Upper lobe of right lung (tissue), 1 donor: ENCODE measurements around the gene TFAM. TPM values are rescaled to one million over a fixed set of nuclear protein-coding genes. Genes with fewer than 3 reads are reported as not detected.

ENCODE experiments used
- ATAC-seq: fragments of 200-7000 bp; cut with Tn5 transposase; one replicate; pipeline ENCODE4 v1.9.1; 2020; ENCODE audit warnings: mild to moderate bottlenecking, moderate library complexity
- DNase-seq: peaks from one replicate; pipeline ENCODE4 v3.0.0-alpha.2; 2020
- H3K27ac ChIP-seq: fragments of 200-600 bp; one replicate; pipeline ENCODE4 v1.8.0; 2022
- H3K27me3 ChIP-seq: fragments of 200-600 bp; one replicate; pipeline ENCODE4 v1.8.0; 2022; ENCODE audit warnings: mild to moderate bottlenecking
- H3K36me3 ChIP-seq: fragments of 200-600 bp; one replicate; pipeline ENCODE4 v1.8.0; 2022
- H3K4me1 ChIP-seq: fragments of 200-600 bp; one replicate; pipeline ENCODE4 v1.8.0; 2022
- H3K4me3 ChIP-seq: fragments of 200-600 bp; one replicate; pipeline ENCODE4 v1.8.0; 2022; ENCODE audit warnings: mild to moderate bottlenecking
- H3K9me3 ChIP-seq: fragments of 200-600 bp; one replicate; pipeline ENCODE4 v1.8.0; 2022
- intact Hi-C: fragments of 100-400 bp; cut with DNase I; formaldehyde crosslinking; loops from one replicate; pipeline ENCODE4 v1.11.0; 2022
- total RNA-seq: library from RNA; stranded (reverse); fragmentation: NEBNext Ultra II Directional; extraction: Animal tissue kit (Norgen Biotek cat#: 25700); gene quantifications from one replicate; pipeline ENCODE4 v1.2.1, GENCODE V29; 2021
- TF ChIP-seq, protein P1 (sequence below): fragments of 200-600 bp; IDR thresholded peaks from one replicate; pipeline ENCODE4 v1.8.0; 2022; ENCODE audit warnings: antibody characterized with exemption
- donor health status: DM: no; HTN: yes; CAD: no; lungs with severe emphysema.

The TFAM gene
- total RNA-seq, 1 donor from 2014 or later: 28.3 TPM

DNA sequence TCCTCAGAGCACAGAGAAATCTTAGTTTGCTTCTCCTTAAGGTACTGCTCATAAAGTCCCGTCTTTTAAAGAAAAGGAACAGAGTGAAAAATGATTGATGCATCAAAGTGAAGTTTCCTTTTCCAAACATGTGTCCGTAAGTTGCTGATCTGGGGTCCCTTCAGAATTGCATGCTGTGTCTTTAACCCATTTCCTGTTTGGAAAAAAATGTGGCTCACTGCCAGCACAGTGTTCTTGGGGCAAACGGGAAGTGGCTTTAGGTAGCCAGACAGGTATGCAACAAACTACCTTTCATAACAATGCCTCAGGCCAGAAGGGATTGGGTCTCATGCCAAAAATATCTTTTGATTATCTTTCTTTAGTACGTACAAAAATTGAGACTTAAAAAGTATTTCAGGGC, 50.9 kb downstream of the TFAM start:
- H3K4me3 ChIP-seq: no peak overlapping the region
- H3K9me3 ChIP-seq: no peaks in the 10 kb centered on the region
- no peak overlapping the region for H3K27ac ChIP-seq
- TF ChIP-seq, protein P1, sequence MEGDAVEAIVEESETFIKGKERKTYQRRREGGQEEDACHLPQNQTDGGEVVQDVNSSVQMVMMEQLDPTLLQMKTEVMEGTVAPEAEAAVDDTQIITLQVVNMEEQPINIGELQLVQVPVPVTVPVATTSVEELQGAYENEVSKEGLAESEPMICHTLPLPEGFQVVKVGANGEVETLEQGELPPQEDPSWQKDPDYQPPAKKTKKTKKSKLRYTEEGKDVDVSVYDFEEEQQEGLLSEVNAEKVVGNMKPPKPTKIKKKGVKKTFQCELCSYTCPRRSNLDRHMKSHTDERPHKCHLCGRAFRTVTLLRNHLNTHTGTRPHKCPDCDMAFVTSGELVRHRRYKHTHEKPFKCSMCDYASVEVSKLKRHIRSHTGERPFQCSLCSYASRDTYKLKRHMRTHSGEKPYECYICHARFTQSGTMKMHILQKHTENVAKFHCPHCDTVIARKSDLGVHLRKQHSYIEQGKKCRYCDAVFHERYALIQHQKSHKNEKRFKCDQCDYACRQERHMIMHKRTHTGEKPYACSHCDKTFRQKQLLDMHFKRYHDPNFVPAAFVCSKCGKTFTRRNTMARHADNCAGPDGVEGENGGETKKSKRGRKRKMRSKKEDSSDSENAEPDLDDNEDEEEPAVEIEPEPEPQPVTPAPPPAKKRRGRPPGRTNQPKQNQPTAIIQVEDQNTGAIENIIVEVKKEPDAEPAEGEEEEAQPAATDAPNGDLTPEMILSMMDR: no peak
- DNase-seq: no peak
- intact Hi-C loops: no loop called here
- ATAC-seq: no peak
- no peaks in the 10 kb centered on the region for H3K36me3 ChIP-seq
- peaks cover 8% of the 10 kb centered on the region for H3K4me1 ChIP-seq
- no peaks in the 10 kb centered on the region for H3K27me3 ChIP-seq

DNA sequence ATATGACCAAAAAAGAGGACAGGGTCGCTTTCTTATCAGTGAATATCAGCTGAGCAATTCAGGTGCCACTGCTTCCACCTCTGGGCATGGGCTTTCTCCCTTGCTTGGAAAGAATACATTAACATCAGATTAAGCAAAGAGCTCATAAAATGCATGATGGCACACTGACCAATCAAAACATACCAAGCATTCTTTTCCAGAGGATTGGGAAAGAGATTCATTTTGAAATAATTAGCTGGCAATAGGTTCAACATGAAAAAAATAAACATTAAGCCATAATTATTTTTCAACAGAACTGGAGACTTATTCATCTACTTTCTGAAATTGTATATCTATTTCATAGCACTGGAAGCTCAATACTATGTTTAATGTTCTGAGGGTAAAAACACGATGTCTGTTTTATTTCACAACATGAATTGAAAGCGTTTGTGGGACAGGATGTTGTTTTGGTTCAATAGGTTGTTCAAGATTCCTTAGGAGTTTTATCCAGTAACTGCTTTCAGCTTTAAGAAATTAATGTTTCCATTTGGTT, 53.2 kb downstream of the TFAM start:
- TF ChIP-seq, protein P1: no peak
- Histone ChIP-seq H3K36me3 (no peaks in the 10 kb centered on the region), H3K4me3 (no peak overlapping the region), H3K27me3 (no peaks in the 10 kb centered on the region), H3K27ac (no peak overlapping the region), H3K4me1 (peaks cover 8% of the 10 kb centered on the region), H3K9me3 (no peaks in the 10 kb centered on the region)
- intact Hi-C loops: no loop called here
- DNase-seq: no peak
- no peak for ATAC-seq

DNA sequence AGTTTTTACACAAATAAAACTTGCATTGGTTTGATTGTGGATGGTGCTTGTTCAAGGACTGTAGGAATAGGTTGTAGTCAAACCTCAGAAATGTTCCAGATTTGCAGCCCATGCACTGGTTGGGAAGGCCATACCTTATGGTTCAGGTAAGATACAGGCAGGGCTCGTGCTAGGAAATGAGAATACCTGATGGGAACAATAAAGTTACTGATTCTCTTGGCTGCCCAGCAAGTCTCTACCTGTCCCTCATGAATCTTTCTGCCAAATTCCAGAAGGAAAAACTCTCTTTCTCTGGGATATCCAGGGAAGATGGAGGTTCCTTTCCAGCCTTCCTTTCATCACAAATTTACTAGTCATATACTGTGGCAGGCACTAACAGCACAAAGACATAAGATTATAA, 53.8 kb downstream of the TFAM start:
- no peaks in the 10 kb centered on the region for H3K9me3 ChIP-seq
- no peaks in the 10 kb centered on the region for H3K36me3 ChIP-seq
- H3K4me1 ChIP-seq: peaks cover 8% of the 10 kb centered on the region
- no peak for ATAC-seq
- H3K27ac ChIP-seq: no peak overlapping the region
- H3K27me3 ChIP-seq: no peaks in the 10 kb centered on the region
- intact Hi-C loops: no loop called here
- TF ChIP-seq, protein P1: no peak
- DNase-seq: no peak
- H3K4me3 ChIP-seq: no peak overlapping the region

DNA sequence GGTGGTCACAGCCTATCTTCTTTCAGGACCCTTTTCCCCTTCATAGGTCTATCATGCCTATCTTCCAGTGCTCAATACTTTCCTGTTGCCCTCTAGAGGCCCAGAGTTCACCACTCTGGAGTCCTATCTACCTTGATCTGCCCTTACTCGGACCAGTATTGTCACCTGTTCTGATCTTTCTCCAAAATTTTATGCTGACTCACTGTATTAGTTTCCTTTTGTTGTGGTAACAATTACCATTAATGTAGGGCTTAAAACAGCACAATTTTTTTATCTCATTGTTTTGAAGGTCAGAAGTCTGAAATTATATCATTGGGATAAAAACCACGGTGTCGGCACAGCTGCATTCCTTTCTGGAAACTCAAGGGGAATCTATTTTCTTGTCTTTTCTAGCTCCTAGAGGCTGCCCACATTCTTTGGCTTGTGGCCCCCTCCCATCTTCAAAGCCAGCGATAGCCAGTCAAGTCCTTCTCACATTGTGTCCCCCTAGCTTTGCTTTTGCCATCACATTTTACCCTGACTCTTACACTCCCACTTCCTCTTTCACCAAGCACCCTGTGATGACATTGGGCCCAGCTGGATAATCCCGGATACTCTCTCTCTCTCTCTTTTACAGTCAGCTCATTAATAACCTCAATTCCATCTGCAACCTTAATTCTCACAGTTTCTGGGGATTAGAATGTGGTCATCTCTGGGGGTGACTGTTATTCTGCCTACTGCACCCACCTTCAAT, 54.6 kb downstream of the TFAM start:
- Histone ChIP-seq H3K27me3 (no peaks in the 10 kb centered on the region), H3K9me3 (no peaks in the 10 kb centered on the region), H3K36me3 (no peaks in the 10 kb centered on the region), H3K4me3 (no peak overlapping the region), H3K27ac (no peak overlapping the region), H3K4me1 (peaks cover 8% of the 10 kb centered on the region)
- no peak for DNase-seq
- ATAC-seq: no peak
- TF ChIP-seq, protein P1: no peak
- intact Hi-C loops: no loop called here

DNA sequence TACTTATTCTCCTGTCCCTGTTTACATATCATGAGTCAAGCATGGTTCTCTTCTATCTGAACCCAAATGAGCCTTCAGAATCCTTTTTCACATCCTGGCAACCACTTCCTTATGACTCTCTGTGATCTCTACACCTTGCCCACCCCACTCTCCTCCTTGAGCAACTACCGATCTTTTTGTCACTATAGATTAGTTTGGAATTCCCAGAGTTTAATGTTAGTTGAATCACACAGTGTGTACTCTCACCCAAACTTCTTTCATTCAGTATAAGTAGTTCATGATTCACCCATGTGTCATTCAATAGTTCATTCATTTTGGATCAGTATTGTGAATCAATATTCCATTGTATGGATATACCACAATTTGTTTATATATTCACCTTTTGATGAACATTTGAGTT, 55.3 kb downstream of the TFAM start:
- Histone ChIP-seq H3K4me1 (peaks cover 8% of the 10 kb centered on the region), H3K9me3 (no peaks in the 10 kb centered on the region), H3K27me3 (no peaks in the 10 kb centered on the region), H3K4me3 (no peak overlapping the region), H3K36me3 (no peaks in the 10 kb centered on the region), H3K27ac (no peak overlapping the region)
- TF ChIP-seq, protein P1: no peak
- intact Hi-C loops: no loop called here
- DNase-seq: no peak
- ATAC-seq: no peak
